Fibroblast of skin of abdomen (primary cell): ENCODE results near the gene FARSA.
A peak's percentile ranks its signal among the peaks of the same experiment; 100 is the strongest.
"Not testable (repeated sequence)": the region's sequence is repeated elsewhere in the genome, so short reads cannot be mapped to it uniquely, and the experiment has no call there.

Experiments
- DNase-seq: peaks from one replicate; pipeline ENCODE4 v3.0.0-alpha.2; 2013

FARSA gene

DNA sequence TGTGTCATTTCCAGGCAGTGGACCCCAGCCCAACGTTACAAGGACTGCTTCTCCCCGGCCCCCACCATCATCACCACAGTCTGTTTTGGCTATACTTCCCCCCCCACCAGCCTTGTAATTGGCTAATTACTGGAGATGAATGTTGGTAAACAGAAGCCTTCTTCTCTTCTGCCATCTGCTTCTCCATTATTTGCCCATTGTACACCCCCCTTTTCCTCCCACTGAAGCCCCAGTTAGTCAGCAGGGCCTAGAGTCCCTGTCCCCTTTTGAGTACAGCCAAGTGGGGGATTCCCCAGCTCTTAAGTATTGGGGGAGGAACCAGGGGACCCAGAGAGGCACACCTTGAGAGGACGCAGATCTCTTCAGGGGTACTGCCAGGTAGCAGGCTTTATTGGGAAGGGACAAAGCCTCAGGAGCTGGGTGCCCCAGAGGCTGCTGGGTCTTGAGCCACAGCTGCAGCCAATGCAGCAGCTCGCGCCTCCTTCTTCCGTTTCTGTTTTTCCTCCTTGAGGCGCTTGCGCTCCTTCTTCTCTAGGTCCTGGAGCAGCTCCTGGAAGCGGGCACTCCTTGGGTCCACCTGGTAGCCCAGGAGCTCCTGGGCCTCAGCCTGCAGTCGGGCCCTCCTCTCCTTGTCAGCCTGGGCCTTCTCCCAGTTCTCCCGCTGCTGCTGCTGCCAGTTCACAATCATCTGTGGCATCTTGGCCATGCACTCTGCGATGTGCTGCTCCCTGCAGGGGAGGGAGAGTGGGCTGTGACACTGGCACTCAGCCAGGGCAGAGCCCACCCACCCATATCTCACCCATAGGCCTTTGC lies 20.5 kb upstream of the FARSA start:
- no peak for DNase-seq

DNA sequence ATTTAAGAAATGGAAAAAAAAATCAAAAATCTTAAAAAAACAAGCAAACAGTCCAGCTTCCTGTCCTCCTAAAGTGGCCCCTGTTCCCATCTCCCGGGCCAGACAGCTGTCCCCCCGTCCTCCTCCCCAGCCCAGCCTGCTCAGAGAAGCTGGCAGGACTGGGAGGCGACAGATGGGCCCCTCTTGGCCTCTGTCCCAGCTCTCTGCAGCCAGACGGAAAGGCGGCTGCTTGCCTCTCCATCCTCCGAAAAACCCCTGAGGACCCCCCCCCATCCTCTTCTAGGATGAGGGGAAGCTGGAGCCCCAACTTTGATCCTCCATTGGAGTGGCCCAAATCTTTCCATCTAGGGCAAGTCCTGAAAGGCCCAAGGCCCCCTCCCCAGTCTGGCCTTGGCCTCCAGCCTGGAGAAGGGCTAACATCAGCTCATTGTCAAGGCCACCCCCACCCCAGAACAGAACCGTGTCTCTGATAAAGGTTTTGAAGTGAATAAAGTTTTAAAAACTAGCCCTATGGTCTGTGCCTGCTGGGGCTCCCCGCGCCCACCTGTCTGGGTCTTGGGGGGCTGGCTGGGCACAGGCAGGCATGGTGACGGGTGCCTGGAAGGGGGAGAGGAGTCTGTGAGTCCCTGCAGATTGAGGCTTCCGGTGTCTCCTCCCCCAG lies 19.8 kb upstream of the FARSA start:
- DNase-seq, result no peak

DNA sequence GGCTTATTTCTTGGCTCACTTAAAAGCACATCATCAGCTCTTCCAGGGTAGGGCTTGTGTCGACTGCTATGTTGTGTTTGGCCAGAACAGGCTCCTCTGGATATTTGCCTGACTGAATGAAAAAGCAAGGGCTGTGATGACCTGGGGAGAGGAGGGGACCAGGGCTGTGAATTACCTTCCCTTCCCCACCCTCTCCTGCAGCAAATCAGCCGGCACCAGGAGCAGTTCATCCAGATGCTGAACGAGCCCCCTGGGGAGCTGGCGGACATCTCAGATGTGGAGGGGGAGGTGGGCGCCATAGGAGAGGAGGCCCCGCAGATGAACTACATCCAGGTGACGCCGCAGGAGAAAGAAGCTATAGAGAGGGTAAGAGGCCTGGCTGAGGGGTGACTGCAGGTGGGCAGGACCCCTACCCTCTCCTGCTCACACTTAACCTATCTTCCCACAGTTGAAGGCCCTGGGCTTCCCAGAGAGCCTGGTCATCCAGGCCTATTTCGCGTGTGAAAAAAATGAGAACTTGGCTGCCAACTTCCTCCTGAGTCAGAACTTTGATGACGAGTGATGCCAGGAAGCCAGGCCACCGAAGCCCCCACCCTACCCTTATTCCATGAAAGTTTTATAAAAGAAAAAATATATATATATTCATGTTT lies 19.1 kb upstream of the FARSA start:
- peak; percentile 74 for DNase-seq

DNA sequence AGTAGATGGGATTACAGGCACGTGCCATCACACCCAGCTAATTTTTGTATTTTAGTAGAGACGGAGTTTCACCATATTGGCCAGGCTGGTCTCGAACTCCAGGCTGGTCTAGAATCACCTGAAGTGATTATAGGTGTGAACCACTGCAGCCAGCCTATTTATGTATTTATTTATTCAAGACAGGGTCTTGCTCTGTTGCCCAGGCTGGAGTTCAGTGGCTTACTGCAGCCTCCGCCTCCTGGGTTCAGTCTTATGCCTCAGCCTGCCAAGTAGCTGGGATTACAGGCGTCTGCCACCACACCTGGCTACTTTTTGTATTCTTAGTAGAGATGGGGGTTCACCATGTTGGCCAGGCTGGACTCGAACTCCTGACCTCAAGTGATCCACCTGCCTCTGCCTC lies 18.5 kb upstream of the FARSA start:
- DNase-seq, result not testable (repeated sequence)

DNA sequence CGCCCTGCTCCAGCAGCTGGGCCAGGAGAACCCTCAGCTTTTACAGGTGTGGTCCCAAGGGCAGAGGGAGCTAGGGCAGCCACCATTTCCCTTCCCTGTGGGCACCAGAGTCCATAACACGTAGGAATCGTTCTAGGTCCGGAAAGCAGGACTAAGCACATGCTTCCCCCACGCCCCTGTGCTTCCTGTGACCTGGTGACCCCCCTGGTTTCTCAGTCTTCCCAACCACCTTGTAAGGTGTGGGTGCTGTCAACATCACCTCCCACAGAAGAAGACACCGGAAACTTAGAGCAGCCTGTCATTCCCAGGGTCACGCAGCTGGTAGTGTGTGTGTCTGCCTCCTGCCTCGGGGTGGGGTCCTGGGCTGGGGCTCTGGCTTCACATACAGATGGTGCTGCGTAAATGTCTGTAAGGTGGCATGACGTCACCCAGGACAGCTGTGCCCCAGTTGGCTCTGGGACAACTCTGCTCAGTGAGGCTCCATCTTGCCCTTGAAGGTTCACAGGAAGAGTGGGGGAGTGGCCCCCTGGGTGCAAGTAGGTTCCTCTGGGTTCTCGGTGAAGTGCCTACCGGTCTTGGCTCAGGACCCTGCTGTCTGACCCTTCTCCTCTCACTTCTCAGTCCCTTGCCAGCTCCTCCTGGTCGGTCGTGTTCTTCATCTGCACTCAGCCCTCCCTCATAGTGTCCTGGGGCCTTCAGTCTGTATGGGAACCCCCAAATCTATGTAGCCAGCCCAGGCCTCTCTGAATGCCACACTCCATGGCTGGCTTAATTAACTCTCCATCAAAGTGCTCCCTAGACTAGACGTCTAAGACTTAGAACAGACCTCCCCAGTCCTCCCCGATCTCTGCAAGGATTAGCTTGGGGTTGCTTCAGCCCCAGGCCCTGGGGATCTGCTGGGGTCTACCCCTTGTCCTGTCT lies 16.1 kb upstream of the FARSA start:
- no peak for DNase-seq

DNA sequence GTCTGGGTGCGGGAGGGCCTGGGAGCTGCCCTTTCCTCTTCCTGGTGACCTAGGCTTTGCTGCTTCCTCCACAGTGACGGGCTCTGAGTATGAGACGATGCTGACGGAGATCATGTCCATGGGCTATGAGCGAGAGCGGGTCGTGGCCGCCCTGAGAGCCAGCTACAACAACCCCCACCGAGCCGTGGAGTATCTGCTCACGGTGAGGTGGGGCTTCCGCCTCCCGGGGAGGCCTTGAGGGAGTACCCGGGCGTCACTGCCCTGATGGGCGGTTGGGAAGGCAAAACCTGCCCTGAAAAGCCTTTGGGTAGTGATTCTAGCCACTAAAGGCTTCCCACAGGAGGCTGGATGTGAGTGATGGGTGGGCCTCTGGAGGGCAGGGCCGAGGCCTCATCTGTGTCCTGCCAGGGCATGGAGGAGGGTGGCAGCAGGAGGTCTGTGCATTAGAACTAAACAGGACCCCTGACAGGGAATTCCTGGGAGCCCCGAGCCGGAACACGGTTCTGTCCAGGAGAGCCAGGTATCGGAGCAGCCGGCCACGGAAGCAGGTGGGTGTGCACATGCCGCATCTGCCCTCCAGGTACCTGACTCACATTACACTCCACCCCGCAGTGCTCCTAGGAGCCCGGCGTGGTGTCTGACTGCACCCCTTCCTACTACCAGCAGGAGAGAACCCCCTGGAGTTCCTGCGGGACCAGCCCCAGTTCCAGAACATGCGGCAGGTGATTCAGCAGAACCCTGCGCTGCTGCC lies 15.3 kb upstream of the FARSA start:
- DNase-seq, result no peak

DNA sequence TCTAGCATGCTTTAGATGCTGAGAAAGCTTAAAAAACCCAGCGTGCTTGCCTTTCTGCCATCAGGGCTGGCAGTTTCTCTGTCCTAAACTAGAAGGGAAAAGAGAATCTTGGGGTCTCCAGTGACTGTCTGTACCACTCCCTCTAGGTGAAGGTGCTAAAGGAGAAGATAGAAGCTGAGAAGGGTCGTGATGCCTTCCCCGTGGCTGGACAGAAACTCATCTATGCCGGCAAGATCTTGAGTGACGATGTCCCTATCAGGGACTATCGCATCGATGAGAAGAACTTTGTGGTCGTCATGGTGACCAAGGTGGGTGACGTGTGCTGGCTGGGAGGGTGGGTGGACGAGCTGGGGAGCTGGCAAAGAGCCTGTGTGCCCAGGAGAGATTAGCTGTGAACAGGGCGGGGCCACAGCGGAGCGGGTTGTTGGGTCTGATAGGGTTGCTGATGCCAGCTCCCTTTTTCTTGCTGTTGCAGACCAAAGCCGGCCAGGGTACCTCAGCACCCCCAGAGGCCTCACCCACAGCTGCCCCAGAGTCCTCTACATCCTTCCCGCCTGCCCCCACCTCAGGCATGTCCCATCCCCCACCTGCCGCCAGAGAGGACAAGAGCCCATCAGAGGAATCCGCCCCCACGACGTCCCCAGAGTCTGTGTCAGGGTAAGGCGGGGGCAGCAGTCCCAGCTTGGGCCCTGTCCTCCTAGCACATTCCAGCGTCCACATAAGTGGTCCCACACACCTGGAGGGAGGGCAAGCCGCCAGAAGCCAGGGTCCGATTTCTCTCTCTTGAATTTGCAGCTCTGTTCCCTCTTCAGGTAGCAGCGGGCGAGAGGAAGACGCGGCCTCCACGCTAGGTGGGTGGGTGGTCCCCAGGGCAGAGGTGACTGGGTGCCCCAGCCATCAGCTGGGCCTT lies 14.4 kb upstream of the FARSA start:
- DNase-seq, result no peak

DNA sequence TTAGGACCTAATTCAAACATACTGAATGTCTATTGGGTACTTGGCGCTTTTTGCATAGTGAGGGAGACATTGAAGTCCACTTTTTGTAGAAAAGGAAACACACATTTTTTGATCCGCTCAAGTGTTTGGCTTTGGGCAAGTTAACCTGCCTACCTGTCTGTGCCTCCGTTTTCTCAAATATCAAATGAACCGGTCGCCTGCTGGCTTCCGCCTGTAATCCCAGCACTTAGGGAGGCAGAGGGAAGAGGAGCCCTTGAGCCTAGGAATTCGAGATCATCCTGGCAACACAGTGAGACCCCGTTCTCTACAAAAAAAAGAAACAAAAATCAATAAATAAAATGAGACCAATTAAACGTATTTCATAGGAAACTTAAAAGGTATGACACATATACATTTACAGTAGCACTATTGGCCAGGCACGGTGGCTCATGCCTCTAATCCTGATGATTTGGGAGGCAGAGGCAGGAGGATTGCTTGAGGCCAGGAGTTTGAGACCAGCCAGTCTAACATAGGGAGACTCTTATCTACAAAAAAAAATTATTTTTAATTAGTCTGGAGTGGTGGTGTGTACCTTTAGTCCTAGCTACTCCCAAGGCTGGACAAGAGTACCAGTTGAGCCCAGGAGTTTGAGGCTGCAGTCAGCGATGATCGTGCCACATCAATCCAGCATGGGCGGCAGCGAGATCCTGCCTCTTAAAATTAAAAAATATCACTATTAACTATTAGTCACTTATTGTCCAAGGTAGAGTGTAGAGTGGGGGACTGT lies 13.4 kb upstream of the FARSA start:
- no peak for DNase-seq

DNA sequence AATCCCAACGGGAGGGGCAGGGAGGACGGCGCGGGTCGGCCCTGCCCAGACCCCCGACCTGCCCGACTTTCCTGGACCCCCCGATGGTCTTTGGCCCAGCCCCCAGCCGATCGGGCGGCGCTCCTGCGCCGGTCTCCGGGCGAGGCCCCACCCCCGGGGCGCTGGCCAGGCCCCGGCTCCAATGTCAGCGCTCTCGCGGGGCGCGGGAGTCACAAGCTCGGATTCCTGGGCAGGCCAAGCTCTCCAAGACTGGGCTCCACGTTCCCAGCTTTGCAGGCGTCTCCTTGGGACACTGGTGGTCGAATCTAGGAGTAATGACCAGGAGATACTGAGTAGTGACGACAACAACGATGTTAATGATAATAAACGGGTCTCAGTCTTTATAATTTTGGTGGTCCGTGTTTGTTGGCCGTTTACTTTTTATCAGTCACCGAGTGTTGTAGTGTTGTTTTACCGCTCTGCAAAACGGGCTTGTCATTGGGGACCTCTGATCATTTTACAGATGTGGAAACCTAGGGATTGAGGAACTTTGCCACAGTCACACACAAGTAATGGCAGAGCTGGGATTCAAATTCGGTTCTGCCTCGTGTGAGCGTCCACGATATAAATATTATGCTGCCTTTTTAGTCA lies 12.7 kb upstream of the FARSA start:
- peak; percentile 80 for DNase-seq

DNA sequence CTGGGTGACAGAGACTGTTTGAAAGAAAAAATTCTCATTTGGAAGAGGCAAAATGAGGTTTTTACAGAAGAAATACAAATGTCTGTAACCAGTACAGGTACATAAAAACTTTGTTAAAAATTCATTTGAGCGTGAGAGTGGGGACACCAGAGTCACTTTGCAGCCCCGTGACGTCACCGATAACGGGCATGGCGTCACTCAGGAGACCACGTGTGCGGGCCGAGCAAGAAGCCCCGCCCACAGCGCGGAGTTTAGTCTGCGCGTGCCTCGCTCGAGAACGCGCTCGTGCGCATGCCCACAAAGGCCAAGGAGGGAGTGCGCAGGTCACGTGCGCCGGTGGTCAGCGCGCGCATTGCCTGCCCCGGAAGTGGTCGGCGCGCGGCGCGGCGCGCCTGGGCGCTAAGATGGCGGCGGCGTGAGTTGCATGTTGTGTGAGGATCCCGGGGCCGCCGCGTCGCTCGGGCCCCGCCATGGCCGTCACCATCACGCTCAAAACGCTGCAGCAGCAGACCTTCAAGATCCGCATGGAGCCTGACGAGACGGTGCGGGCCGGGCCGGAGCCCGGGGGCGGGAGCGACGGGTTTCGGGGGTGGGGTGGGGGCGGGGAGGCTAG lies 12.1 kb upstream of the FARSA start, which contains the start of gene RAD23A:
RAD23A (plus strand) TSS at position 384 of the 613 bp plus-strand sequence; CDS start at position 471, 87 bp downstream.
- peak; percentile 99 for DNase-seq

DNA sequence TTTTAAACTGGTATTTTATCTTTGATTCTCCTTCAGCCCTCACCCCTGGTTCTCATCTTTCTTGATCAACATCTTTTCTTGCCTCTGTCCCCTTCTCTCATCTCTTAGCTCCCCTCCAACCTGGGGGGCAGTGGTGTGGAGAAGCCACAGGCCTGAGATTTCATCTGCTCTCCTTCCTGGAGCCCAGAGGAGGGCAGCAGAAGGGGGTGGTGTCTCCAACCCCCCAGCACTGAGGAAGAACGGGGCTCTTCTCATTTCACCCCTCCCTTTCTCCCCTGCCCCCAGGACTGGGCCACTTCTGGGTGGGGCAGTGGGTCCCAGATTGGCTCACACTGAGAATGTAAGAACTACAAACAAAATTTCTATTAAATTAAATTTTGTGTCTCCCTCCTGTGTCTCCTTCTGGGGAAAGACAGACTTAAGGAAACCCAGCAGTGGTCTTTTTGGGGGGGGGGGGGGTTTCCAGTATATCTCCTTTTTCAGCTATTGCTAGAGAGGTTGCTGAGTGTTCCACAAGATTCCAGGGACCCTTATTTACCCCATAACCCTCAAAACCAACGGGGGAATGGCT lies 10.7 kb upstream of the FARSA start:
- DNase-seq, result no peak

DNA sequence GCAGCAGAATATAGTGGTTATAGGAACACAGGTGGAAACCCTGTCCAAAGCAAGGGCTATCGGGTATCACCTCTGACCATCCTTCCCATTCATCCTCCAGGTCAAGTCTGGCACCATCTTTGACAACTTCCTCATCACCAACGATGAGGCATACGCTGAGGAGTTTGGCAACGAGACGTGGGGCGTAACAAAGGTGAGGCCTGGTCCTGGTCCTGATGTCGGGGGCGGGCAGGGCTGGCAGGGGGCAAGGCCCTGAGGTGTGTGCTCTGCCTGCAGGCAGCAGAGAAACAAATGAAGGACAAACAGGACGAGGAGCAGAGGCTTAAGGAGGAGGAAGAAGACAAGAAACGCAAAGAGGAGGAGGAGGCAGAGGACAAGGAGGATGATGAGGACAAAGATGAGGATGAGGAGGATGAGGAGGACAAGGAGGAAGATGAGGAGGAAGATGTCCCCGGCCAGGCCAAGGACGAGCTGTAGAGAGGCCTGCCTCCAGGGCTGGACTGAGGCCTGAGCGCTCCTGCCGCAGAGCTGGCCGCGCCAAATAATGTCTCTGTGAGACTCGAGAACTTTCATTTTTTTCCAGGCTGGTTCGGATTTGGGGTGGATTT lies 10.0 kb upstream of the FARSA start:
- DNase-seq, result no peak

DNA sequence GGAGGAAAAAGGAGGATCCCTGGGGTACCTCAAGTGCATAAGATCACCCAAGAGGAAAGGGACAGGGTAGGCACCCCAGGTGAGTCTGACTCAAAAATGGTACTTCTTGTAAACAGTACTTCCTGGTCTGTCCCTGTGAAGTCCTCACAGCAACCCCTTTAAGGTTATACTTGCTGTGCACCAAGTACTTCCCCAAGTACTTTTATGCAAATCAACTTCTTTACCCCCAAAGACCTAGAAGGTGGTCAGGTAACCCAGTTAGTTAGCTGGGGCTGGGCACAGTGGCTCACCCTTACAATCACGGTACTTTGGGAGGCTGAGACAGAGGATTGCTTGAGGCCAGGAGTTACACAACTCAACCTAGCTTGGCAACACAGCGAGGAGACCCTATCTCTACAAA lies 7.4 kb upstream of the FARSA start:
- DNase-seq, result no peak

DNA sequence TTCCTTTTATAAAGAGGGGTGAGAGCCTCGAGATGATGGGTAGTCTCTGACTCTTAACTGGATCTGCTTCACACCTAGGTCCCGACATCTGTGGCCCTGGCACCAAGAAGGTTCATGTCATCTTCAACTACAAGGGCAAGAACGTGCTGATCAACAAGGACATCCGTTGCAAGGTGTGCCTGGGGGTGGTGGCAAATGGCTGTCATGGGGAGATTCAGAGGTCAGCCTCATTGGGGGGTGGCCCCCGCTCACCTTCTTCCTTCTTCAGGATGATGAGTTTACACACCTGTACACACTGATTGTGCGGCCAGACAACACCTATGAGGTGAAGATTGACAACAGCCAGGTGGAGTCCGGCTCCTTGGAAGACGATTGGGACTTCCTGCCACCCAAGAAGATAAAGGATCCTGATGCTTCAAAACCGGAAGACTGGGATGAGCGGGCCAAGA lies 6.5 kb upstream of the FARSA start:
- no peak for DNase-seq

DNA sequence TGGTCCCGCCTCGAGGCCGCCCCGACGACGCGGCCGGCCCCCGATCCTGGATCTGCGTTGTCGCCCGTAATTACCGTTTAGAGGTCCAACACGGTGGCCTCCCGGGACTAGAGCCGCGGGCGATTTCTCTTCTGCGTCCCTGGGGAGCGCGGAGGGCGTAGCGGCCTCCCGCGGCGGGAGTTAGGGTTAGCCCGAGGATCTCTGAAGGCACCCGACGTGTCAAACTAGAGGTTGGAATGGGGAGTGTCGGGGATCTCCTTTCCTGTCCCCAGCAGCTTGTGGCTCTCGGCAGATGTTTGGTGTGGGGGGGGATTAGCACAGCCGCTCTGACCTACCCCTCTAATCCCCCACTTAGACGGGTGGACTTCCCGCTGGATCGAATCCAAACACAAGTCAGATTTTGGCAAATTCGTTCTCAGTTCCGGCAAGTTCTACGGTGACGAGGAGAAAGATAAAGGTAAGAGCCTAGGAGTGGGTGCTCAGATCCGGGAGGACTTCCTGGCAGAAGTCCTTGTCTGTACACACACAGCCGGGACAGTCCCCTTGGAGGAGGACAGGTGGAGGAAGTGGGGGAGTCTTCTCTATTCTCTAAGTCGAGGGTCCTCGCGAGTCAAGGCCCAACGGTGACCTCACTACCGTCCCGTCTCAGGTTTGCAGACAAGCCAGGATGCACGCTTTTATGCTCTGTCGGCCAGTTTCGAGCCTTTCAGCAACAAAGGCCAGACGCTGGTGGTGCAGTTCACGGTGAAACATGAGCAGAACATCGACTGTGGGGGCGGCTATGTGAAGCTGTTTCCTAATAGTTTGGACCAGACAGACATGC lies 5.5 kb upstream of the FARSA start:
- DNase-seq, result no peak

DNA sequence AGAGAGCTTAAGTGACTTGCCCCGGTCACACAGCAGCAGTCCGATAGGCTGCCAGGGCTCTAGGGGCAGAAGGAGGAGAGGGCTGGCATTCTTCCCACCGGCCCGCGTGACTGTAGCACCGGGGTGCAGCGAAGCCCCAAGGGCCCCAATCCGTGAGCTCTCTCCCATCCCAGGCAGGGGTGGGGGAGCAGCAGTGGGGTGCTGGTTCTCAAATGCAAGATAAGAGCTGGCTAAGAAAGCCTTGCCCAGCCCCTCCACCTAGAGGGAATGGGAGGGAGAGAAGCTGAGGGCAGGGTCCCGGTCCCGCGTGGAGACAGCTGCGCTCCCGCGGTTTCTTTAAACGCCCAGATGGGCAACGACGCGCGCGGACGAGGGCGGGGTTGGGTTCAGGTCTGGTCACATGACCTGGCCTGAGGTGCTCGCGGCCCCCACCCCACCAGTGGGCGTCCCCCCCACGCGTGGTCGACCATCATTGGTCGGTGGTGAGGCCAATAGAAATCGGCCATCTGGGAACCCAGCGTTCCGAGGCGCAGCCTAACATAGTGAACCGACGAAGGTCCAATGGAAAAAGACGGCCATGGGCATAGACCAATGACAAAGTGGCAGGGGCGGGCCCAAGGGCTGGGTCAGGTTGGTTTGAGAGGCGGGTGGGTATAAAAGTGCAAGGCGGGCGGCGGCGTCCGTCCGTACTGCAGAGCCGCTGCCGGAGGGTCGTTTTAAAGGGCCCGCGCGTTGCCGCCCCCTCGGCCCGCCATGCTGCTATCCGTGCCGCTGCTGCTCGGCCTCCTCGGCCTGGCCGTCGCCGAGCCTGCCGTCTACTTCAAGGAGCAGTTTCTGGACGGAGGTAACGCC lies 4.6 kb upstream of the FARSA start, which contains the start of gene CALR:
CALR (plus strand) TSS at position 683 of the 852 bp plus-strand sequence; CDS start at position 754, 71 bp downstream.
- peak; percentile 100 for DNase-seq
